SU-DHL-6 (cell line): ENCODE results near the gene PROKR1.

Source experiments
- EZH2phosphoT487 ChIP-seq: fragments of 200-600 bp; sonication (generic), shearing (Covaris generic); conservative IDR thresholded peaks from 2 replicates; pipeline ENCODE4 v1.6.1; 2018; ENCODE audit warnings: mild to moderate bottlenecking, antibody characterized with exemption, low read length, moderate library complexity, mixed read lengths
- TF ChIP-seq, protein P1 (sequence below): fragments of 200-600 bp; sonication (generic); IDR thresholded peaks from one replicate; pipeline ENCODE4 v1.5.1; 2017; ENCODE audit warnings: antibody characterized with exemption, mild to moderate bottlenecking, low read length, moderate library complexity; ENCODE audit not compliant: insufficient read depth, poor library complexity, severe bottlenecking

DNA sequence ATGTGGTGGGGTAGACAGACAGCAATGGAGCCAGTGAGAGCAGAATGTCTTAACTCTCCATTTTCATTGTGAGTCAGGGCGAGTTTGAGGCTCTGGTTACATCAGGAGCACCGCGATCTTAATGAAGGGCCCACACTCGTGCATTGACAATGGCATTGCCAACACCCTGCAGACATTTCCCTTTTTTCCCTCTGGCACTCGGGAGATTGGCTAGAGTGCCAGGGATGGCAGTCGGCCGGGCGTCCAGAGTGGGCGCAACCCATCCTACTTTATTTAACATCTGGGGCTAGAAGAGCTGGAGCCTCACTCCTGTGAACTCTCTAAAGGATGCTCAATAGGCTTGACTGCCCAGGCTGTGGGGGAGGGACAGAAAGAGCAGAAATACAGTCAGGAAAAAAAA, 9.7 kb downstream of the PROKR1 start:
- TF ChIP-seq, protein P1, sequence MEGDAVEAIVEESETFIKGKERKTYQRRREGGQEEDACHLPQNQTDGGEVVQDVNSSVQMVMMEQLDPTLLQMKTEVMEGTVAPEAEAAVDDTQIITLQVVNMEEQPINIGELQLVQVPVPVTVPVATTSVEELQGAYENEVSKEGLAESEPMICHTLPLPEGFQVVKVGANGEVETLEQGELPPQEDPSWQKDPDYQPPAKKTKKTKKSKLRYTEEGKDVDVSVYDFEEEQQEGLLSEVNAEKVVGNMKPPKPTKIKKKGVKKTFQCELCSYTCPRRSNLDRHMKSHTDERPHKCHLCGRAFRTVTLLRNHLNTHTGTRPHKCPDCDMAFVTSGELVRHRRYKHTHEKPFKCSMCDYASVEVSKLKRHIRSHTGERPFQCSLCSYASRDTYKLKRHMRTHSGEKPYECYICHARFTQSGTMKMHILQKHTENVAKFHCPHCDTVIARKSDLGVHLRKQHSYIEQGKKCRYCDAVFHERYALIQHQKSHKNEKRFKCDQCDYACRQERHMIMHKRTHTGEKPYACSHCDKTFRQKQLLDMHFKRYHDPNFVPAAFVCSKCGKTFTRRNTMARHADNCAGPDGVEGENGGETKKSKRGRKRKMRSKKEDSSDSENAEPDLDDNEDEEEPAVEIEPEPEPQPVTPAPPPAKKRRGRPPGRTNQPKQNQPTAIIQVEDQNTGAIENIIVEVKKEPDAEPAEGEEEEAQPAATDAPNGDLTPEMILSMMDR, result no peak
- no peak for TF ChIP-seq EZH2phosphoT487
